HG03196 (cell line): ENCODE results near the gene SLC25A48.
"Not testable (repeated sequence)": the region's sequence is repeated elsewhere in the genome, so short reads cannot be mapped to it uniquely, and the experiment has no call there.

Source experiments
- ATAC-seq: cut with Tn5 transposase; IDR thresholded peaks from one replicate; pipeline ENCODE4 v1.9.1; 2021; ENCODE audit not compliant: unreplicated experiment

The SLC25A48 gene

DNA sequence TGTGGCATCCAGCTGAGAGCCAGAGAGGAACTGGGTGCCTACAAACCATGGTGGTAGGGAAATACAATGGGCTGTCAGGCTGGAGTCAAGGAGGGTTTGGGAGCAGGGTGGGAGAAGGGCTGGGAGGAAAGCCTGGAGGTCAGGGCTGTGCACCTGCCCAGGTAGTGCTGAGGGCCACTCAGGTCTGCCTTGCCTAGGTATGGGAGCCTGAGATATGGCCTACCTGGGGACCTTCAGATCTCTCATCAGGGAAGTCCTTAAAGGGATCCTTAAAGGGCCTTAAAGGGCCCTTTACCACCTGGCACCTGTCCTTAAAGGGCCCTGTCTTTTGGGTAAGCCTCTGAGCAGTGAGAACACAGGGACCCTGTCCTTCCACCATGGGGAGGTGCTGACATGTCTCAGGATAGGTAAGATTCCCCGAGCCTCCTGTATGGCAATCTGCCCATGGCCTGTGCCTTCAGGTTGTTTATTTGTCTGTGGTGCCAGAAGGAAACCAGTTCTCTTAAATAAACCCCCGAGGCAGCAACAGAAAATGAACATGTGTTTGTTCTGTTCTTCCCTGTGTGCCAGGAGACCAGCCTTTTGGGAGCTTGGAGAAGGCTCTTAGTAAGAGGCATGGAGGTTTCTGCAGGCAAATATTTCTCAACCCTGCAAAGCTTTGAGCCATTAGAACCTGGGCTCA is 23.3 kb downstream of the SLC25A48 start:
- no peak for ATAC-seq

DNA sequence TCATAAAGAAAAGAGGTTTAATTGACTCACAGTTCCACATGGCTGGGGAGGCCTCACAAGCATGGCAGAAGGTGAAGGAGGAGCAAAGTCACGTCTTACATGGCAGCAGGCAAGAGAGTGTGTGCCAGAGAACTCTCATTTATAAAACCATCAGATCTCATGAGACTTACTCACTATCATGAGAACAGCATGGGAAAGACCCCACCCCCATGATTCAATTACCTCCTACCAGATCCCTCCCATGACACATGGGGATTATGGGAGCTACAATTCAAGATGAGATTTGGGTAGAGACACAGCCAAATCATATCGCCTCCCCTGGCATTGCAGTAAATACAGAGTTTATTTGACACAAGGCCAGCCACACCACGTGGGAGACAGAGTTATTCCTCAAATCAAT is 24.7 kb downstream of the SLC25A48 start:
- ATAC-seq: not testable (repeated sequence)

DNA sequence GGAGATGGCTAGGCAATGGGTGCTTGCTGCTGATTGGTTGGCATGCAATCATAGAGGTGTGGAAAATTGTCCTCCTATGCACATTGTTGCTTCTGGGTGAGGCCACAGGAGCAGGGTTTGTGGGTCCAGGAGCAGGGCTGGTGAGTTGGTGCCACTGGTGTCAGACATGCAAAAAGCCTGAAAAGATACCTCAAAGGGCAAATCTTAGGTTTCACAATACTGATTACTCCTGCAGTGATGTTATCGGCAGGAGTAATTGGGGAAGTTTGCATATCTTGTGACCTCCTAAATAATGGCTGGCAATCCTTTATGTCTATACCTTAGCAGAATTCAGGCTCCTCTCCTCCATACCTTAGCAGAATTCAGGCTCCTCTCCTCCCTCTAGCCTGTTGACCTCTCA is 25.2 kb downstream of the SLC25A48 start:
- no peak for ATAC-seq

DNA sequence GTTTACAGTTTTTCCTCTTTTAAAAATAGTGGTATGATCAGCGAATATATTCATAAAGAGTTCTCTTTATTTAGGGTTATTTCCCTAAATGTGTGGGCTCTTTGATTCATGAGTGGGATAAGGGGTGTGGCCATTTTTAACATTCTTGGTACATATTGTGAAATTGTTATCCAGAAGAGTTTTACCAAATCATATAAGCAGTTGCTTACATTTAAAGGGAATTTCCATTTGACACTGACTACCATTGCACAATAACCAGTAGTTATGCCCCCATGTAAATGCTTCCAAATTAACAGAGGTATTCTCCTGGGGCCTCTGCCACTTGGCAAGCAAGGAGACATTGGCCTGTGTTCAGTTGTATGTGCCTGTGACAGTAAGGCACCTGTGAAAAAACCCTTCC is 27.2 kb downstream of the SLC25A48 start:
- no peak for ATAC-seq

DNA sequence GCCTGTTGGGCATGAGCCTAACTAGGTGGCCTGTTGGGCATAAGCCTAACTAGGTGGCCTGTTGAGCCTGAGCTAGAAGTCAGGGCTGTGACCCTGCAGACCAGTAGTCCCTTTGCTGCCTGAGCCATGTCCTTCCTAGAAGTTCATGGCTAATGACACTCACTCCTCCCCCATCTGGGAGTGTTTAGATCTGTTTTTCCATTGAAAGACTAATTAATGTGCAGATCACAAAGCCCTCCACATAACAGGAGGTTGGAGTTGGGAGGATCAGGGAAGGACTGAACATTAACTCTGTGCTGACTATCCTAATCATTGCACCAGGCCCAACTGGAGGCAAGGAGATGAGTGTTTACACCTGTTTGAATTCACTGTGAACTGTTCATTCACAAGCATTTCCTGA is 27.6 kb downstream of the SLC25A48 start:
- no peak for ATAC-seq

DNA sequence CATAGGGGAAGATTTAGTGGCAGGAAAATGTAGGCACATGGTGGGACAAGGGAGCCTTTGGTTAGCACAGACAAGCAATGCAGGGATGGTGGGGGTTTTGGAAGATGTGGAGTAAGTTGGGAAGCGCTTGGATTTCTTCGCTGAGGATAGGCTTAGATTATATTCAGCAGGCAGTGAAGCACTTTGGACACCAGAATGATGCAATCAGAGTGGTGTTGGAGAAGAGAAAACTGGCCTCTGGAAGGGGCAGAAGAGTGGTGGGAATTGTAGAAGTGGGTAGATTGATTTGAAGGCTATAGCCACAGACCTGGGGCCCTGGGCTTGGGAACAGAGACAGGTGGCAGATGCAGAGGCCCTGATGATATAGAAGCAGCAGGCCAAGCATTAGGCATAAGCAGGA is 28.3 kb downstream of the SLC25A48 start:
- no peak for ATAC-seq

DNA sequence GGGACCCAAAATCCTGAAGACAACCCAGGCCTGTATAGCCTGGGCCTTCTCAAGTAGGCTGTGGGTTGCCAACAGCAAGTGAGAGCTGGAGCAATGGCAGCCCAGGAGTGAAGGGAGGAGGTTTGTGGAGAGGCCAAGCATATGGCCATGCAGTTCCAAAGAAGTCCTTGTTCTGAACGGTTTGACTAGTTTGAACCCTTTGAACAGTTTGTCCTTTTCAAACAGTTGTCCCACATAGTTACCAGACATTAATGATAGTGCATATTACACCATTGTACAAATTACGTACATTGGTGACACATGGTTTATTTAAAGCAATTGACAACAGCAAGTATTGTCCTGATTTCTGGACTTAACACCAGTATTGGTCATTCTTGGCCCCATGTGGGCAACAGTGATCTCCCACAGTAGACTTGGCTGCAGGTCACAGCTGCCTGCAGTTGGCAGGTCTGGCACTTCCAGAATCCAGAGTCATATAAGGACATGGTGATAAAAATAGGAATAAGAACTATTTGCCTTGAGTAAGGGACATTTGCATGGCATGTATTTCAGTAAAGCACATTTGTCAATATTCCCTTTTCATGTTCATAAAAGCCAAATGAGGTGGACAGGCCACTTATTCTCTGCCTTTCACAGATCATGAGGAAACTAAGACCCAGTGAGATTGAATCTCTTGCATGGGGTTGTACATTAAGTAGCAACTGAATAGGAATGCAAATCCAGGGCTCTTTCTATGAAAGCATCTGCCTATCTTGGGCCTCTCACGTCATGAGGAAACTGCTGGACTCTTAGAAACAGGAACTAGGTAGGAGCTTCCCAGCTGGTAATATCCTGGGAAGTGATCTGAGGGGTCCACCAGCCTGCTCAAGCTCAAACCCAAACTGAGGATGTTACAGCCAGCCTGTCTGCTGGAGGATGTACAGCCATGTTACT is 30.3 kb downstream of the SLC25A48 start:
- no peak for ATAC-seq

DNA sequence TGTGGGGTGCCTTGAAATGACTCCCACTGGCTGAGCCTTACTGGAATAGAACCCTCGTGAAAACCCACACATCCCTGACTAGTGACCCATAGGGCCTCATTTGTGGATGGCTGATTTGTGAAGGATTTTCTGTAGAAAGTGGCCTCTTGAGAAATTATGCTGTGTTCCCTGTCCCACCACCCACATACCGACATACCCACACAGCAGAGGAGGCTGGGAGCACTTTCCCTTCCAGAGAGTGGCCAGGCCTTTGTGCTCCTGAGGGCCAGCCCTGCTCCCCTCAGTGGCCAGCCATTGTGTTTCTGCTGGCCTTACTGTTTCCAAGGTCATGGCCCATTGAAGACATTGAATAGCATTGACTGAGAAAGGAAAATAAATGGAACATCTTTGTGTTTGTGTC is 31.6 kb downstream of the SLC25A48 start:
- no peak for ATAC-seq

DNA sequence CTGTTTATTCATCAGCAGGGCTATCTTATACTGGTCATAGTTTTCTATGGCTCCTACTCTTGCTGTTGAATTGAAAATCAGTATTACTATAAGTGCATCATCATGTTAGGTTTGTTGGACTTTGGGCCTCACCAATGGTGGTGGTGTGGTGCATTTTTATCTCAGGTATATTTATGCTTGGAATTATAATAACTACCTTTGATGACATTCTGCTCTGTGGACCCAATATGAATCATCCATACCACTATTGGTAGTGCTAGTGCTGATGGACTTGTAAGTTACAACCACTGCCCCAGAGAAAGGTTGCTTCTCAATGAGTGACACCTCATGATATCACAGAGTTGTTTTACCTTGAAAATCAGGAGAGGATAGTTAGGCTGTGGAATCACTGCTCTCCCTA is 33.1 kb downstream of the SLC25A48 start:
- no peak for ATAC-seq

DNA sequence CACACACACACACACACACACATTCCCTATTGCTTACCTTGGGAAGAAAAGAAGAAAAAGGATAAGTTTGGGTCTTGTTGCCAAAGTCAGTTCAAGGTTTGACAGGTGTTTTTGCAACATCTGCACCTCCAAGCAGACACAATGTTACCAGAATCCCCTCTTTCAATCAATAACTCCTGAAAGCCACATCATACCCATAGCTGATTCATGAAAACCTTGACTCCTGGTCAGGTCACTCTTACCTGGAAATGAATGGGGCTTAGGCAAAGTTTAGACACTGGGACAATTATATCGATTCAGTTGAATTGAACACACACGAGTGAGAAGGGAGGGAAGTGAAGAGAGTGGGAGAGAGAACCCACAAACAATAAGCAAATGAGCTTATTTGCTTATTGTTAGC is 34.2 kb downstream of the SLC25A48 start:
- ATAC-seq: no peak

DNA sequence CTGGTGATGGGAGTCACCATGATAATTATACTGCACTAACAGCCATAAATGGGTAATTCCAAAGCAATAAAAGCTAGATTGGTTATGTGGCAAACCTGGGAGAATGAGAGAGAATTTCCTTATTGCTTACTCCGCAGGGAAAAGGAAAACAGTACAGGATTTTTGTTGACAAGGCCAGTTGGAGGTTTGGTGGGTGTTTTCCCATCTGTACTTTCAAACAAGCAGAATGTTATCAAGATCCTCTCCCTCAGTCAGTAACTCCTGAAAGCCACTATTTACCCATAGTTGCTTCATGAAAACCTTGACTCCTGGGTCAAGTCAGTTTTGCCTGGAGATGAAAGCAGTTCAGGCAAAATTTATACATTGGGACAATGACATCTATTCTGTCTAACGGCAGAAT is 34.8 kb downstream of the SLC25A48 start:
- no peak for ATAC-seq

DNA sequence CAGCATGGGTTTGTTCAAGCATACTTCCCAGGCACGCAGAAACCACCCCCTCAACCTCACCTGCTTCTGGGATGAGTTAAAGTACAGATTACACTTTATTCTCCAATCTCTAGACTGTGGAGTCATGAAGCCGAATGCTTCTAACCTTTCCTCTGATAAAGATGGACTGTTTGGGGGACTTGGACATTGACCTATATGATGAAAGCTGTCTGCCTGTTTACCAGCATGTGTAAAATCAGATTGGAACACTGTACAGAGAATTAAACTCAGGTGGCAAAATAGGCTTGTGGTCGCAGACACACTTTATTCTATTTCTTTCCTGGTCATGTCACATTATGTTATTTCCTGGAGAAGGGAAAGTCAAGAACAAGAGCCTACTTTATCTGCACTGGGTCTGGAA is 35.5 kb downstream of the SLC25A48 start:
- ATAC-seq: no peak

DNA sequence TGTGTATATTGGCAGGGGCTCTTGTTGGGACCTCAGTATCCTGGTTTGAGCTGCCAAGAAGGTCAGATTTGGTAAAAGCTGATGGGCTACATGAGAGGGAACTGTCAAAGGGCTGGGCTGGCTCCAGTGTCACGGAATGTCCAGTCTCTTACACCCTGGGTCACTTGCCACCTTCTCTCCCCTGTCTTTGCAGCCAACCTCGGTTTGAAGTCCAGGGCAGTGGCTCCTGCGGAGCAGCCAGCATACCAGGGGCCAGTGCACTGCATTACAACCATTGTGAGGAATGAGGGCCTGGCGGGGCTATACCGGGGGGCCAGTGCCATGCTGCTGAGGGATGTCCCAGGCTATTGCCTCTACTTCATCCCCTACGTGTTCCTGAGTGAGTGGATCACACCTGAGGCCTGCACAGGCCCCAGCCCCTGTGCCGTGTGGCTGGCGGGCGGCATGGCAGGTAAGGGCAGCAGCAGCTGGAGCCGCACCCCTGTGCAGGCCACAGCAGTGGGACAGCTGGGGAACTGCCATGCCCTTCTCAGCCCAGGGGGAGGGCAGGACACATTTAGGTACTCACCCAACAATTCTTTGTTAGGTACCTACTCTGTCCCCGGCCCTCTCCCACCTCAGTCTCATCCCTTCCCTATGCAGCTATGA is 36.9 kb downstream of the SLC25A48 start:
- no peak for ATAC-seq

DNA sequence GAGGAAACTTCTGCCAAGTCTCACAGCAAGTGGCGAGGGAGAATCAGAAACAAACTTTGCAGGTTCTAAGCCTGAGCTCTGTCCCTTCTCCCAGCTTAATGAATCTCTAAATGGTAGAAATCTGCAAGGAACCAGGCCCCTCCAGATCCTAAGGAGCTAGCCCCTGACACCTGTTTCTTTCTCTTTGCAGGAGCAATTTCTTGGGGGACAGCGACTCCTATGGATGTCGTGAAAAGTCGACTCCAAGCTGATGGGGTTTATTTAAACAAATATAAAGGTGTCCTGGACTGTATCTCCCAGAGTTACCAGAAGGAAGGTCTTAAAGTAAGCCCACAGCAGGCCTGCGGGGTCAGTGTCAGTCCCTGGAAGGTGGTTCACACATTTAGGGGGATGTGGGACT is 39.4 kb downstream of the SLC25A48 start:
- ATAC-seq: no peak

DNA sequence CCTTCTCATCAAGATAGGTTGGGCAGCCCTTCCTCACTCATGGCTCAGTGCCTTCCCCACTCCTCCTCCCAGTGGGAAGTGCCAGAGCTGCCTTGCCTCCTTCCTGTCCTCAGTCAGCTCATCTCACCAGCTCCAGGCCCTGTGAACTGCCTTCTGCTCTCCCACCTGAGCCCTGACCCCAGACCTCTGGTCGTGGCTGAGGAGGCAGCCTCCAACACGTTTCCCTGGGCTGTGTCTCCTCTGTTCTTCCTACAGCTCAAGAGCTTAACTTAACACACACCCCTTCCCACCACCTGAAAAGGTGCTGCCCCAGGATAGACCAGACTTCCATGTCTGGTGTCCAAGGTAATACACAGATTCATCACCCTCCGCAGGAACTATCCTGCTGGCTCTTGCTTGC is 40.0 kb downstream of the SLC25A48 start:
- ATAC-seq: no peak

DNA sequence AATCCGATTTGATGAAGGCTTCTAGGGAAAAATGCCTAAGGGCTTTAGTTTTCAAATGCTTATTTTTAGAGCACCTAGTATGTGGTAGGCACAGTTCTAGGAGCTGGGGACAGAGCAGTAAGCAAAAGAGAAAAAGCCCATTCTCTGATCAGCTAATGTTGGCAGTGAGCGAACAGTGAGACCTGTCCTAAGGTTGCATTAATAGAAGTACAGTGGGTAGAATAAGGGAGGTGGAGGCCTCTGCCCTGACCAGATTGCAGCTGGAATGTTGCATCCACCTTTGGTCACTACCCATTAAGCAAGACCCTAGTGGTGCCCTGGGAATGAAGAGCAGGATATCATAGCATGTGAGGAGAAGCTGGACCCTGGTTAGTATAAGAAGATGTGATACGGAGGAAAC is 41.1 kb downstream of the SLC25A48 start:
- ATAC-seq: no peak

DNA sequence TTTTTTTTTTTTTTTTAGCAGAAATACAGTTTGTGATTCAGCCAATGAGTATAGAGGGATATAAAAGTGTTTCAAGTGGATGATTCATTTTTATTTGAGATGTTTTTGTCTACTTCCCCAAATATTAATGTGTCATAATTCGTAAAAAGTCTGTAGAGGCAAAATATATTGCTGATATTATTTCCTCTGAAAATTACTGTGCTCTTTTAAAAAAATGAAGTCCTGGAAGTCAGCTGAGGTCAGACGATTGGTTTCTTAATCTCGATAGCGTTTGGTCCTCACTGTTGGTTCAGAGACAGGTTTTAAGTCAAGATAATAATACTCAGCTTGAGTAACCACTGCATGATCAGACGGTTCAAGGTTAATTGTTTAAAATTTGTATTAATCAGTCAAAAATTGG is 41.7 kb downstream of the SLC25A48 start:
- ATAC-seq: no peak

DNA sequence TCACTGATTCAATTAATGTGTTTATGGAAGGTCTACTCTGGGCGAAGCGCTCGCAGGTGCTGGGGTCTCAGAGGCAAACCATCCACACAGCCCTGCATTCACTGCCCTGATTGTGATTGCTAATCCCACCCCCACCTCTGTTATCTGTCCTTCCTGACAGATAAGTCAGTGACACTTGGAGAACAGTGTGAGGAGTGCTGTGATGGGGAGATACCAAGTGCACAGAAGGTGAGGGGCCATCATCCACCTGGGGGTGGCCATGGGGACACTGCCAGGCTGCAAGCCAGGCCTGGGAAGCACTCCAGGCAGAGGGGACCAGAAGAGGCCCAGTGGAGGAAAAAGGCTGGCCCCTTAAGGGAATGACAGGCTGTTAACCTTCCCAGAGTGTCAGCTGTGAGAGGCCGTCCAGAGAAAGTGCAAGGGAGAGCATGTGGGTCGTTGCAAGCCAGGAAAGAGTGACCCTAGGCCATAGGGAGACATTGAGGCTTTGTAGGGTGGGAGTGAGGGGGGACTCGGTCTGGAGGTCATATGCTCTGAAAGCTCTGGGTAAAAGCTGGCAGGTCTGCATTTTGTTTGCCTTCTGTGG is 43.2 kb downstream of the SLC25A48 start:
- no peak for ATAC-seq

DNA sequence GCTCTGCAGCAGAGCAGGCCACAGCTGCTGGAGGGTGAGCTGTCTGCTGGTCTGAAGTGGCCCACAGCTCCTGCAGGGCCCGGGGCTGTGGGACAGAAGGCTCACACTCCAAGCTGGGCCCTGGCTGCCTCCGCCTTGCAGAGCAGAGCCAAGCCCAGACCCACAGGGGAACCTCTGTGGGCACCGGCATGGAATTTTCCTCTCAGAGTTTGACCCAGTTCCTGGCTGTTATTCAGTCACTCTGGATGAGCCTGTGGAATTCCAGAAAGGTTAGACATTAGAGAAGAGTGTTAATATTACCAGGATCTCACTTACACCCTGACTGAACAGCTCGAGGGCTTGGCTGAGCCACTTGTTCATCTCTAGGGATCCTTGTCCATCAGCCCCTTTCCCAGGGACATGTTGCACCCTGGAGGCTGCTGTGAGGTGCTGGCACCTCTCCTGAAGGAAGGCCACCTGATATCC is 43.7 kb downstream of the SLC25A48 start:
- no peak for ATAC-seq

DNA sequence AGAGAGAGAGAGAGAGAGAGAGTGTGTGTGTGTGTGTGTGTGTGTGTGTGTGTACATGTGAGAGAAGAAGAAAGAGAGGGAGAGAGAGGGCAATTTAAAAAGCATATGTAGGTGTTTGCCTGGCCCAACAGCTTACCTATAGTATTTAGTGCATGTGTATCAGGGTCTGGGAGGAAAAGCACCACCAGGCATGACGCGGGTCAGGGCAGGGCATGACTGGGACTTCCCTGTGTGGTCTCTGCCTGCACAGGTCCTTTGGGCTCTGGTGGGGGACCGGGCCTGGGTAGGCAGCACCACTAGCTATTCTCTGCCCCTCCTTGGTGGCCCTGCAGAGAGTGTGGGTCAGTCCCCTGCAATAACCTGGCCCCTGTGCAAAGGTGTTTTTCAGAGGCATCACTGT is 45.1 kb downstream of the SLC25A48 start:
- ATAC-seq: no peak

DNA sequence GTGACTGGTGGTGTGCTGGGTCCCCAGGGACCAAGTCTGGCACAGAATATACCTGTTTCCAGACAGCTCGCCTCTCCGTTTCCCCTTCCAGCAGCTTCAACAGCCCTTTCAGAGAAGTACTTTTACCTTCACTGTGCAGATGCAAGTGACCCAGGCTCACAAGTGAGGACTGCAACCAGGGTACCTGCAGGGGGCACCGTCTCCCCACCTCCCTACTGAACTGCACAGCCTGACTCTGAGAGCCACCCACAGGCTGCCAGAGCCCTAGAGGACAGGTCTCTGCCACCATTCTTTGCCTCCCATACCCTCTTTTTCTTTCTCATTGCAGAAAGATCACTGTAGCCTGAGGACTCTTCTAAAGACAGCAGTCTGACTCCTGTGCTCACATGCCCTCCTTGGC is 45.8 kb downstream of the SLC25A48 start:
- ATAC-seq: no peak
